ENCODE measurements around the gene CDC14B. TPM values are rescaled to one million over a fixed set of nuclear protein-coding genes. Genes with fewer than 3 reads are reported as not detected.

The CDC14B gene
- total RNA-seq, 1 experiment from 2014 or later, result 5.2 TPM

DNA sequence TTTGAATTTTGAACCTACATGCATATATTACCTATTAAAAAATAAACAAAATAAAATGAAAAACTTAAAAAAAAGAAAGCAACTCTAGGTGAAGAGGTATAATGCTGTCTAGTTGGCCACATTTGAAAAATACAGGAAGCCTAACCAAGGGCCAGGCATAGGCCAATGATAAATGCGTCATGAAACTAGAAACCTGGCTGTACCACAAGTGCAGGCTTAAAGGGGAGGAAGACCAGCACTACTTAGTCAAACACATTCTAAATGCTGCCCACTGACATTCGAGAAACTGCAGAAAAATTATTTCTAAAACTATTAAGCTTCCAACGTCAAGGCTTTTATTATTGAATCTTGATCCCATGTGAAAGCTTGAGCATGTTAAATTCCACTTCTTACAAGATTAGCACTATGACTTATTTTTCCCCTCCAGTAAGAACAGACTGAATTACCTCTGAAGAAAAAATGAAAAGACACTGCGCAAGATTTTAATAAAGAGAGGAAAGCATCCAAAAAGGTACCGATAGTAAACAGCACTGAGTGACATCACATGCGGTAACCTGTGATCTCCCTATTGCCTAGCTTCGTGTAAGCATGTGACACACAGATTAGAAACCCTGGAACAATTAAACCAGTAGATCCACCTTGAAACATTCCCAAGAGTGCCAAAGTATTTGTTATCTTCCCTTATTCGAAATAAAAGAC is 16.2 kb downstream of the CDC14B start:
- intact Hi-C loops (cut with micrococcal nuclease; ENCODE audit: unreplicated experiment), result no loop called here
- POLR2A ChIA-PET (ENCODE audit: low non-redundant PET), result no interaction called here
- no TSS peak for BruUV-seq (replicated peaks)

DNA sequence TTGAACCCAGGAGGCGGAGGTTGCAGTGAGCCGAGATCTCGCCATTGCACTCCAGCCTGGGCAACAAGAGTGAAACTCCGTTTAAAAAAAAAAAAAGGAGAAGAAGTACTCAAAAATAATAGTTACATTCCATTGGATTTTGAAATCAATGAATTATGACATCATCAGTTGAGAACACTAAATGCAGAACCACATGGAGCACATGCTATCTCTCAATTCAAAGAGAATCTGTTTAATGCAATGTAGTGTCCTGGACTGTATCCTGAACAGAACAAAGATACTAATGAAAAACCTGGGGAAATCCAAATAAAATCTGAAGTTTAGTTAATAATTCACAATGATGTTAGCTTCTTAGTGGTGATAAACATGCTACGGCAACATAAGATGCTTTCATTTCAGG is 20.3 kb downstream of the CDC14B start:
- intact Hi-C loops (cut with micrococcal nuclease; ENCODE audit: unreplicated experiment), result no loop called here

More for the DNA sequence above, 16.2 kb downstream of the CDC14B start:
- no peaks in the 10 kb centered on the region for H3K9me3 ChIP-seq (ENCODE audit: low read depth, low read length, poor library complexity, severe bottlenecking)
- H3K27me3 ChIP-seq (replicated peaks; ENCODE audit: insufficient read depth, low read depth, low read length, poor library complexity), result no peaks in the 10 kb centered on the region
- DNase-seq (ENCODE audit: low spot score), result no peak
- no peak overlapping the region for H3K4me3 ChIP-seq (ENCODE audit: low read depth, low read length, poor library complexity, severe bottlenecking)
- H3K27ac ChIP-seq (ENCODE audit: low read depth, low read length, poor library complexity, severe bottlenecking), result no peak overlapping the region
- no peaks in the 10 kb centered on the region for H3K36me3 ChIP-seq (ENCODE audit: insufficient read depth, low read length, poor library complexity, severe bottlenecking)
- H3K4me1 ChIP-seq (ENCODE audit: insufficient read depth, low read length, poor library complexity, severe bottlenecking), result no peaks in the 10 kb centered on the region
- CTCF ChIA-PET, result no interaction called here
- TF ChIP-seq CTCF (conservative IDR thresholded peaks at IDR 0.05; ENCODE audit: low read depth, low read length) (no peak), EZH2 (IDR thresholded peaks at IDR 0.05; ENCODE audit: borderline replicate concordance, low read depth, low read length, poor library complexity, severe bottlenecking) (no peak)

DNA sequence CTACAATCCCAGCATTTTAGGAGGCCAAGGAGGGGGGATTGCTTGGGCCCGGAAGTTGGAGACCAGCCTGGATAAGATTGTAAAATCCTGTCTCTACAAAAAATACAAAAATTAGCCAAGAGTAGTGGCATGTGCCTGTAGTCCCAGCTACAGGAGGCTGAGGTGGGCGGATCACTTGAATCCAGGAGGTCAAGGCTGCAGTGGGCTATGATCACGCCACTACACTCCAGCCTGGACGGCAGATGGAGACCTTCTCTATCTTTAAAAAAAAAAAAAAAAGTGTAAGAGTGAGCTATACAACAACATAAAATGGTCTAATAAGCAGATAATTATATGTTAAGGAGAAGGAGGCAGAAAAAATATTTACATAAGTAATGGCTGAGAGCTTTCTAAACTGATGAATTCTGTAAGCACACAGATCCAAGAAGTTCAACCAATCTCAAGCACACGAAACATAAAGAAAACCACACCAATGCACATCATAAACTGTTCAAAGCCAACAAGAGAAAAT is 23.0 kb downstream of the CDC14B start:
- intact Hi-C loops (cut with micrococcal nuclease; ENCODE audit: unreplicated experiment), result no loop called here
- no peaks in the 10 kb centered on the region for H3K4me1 ChIP-seq (ENCODE audit: insufficient read depth, low read length, poor library complexity, severe bottlenecking)
- H3K27me3 ChIP-seq (replicated peaks; ENCODE audit: insufficient read depth, low read depth, low read length, poor library complexity), result no peaks in the 10 kb centered on the region
- BruUV-seq (replicated peaks), result no TSS peak
- ChIA-PET CTCF (no interaction called here), POLR2A (ENCODE audit: low non-redundant PET) (no interaction called here)
- H3K36me3 ChIP-seq (ENCODE audit: insufficient read depth, low read length, poor library complexity, severe bottlenecking), result no peaks in the 10 kb centered on the region
- H3K9me3 ChIP-seq (ENCODE audit: low read depth, low read length, poor library complexity, severe bottlenecking), result no peaks in the 10 kb centered on the region
- DNase-seq (ENCODE audit: low spot score), result no peak
- no peak for TF ChIP-seq CTCF (conservative IDR thresholded peaks at IDR 0.05; ENCODE audit: low read depth, low read length)
- no peak for TF ChIP-seq EZH2 (IDR thresholded peaks at IDR 0.05; ENCODE audit: borderline replicate concordance, low read depth, low read length, poor library complexity, severe bottlenecking)
- H3K4me3 ChIP-seq (ENCODE audit: low read depth, low read length, poor library complexity, severe bottlenecking), result no peak overlapping the region
- no peak overlapping the region for H3K27ac ChIP-seq (ENCODE audit: low read depth, low read length, poor library complexity, severe bottlenecking)

More for the DNA sequence above, 20.3 kb downstream of the CDC14B start:
- no peaks in the 10 kb centered on the region for H3K36me3 ChIP-seq (ENCODE audit: insufficient read depth, low read length, poor library complexity, severe bottlenecking)
- ChIA-PET CTCF (no interaction called here), POLR2A (ENCODE audit: low non-redundant PET) (interaction anchor here (0.6 kb wide), 1 partner anchor 1894 kb away, joined by 5 read pairs; no protein-coding TSS in a partner anchor)
- no peaks in the 10 kb centered on the region for H3K4me1 ChIP-seq (ENCODE audit: insufficient read depth, low read length, poor library complexity, severe bottlenecking)
- no peak overlapping the region for H3K4me3 ChIP-seq (ENCODE audit: low read depth, low read length, poor library complexity, severe bottlenecking)
- no TSS peak for BruUV-seq (replicated peaks)
- no peak for TF ChIP-seq EZH2 (IDR thresholded peaks at IDR 0.05; ENCODE audit: borderline replicate concordance, low read depth, low read length, poor library complexity, severe bottlenecking)
- TF ChIP-seq CTCF (conservative IDR thresholded peaks at IDR 0.05; ENCODE audit: low read depth, low read length), result no peak
- H3K9me3 ChIP-seq (ENCODE audit: low read depth, low read length, poor library complexity, severe bottlenecking), result no peaks in the 10 kb centered on the region
- no peak for DNase-seq (ENCODE audit: low spot score)
- H3K27me3 ChIP-seq (replicated peaks; ENCODE audit: insufficient read depth, low read depth, low read length, poor library complexity), result no peaks in the 10 kb centered on the region
- no peak overlapping the region for H3K27ac ChIP-seq (ENCODE audit: low read depth, low read length, poor library complexity, severe bottlenecking)

Data from A673 (cell line).